GDM1 (cell line): ENCODE results near the gene KRT72.

ENCODE experiments used
- DNase-seq: peaks from one replicate; lab custom pipeline; 2025; lab: John Stamatoyannopoulos, UW

KRT72 gene

GRCh38 chr12:52600941-52601481, at the start of gene KRT72:
TSS of gene KRT72 (minus strand) at chr12:52601463. CDS start at chr12:52601452, 11 bp downstream.
- DNase-seq, result no peak

- no peak for DNase-seq
Observed at GRCh38 chr12:52650520-52651081, 49.3 kb upstream of the KRT72 start.

GRCh38 chr12:52649066-52649465, 47.8 kb upstream of the KRT72 start:
- no peak for DNase-seq

GRCh38 chr12:52648012-52648550, 46.8 kb upstream of the KRT72 start:
- no peak for DNase-seq

- DNase-seq, result no peak
Observed at GRCh38 chr12:52647601-52648000, 46.3 kb upstream of the KRT72 start.

GRCh38 chr12:52646613-52647012, 45.4 kb upstream of the KRT72 start:
- DNase-seq, result no peak

- DNase-seq, result no peak
Observed at GRCh38 chr12:52645982-52646381, 44.7 kb upstream of the KRT72 start.

GRCh38 chr12:52645120-52645761, 44.0 kb upstream of the KRT72 start:
- peak; percentile 39 for DNase-seq

GRCh38 chr12:52644078-52644415, 42.8 kb upstream of the KRT72 start:
- DNase-seq, result no peak

GRCh38 chr12:52643233-52644077, 42.2 kb upstream of the KRT72 start:
- no peak for DNase-seq

- no peak for DNase-seq
Observed at GRCh38 chr12:52641468-52641867, 40.2 kb upstream of the KRT72 start.

- no peak for DNase-seq
Observed at GRCh38 chr12:52637299-52637698, 36.0 kb upstream of the KRT72 start.

GRCh38 chr12:52636592-52637258, 35.5 kb upstream of the KRT72 start:
- DNase-seq, result no peak

- DNase-seq, result no peak
Observed at GRCh38 chr12:52636189-52636588, 34.9 kb upstream of the KRT72 start.

- DNase-seq, result no peak
Observed at GRCh38 chr12:52634266-52635056, 33.2 kb upstream of the KRT72 start.

- peak; percentile 72 for DNase-seq
Observed at GRCh38 chr12:52633383-52633782, 32.1 kb upstream of the KRT72 start.

GRCh38 chr12:52632656-52633055, 31.4 kb upstream of the KRT72 start:
- DNase-seq, result no peak

- DNase-seq, result no peak
Observed at GRCh38 chr12:52631676-52632459, 30.6 kb upstream of the KRT72 start.

- DNase-seq, result no peak
Observed at GRCh38 chr12:52631264-52631663, 30.0 kb upstream of the KRT72 start.

- DNase-seq, result peak; percentile 15
Observed at GRCh38 chr12:52630599-52631200, 29.4 kb upstream of the KRT72 start.
